RCC 7860 (cell line): Measurements from ENCODE around the gene AFAP1.
"Not testable (repeated sequence)": the region's sequence is repeated elsewhere in the genome, so short reads cannot be mapped to it uniquely, and the experiment has no call there.

Source experiments
- DNase-seq: peaks from one replicate; pipeline ENCODE4 v3.0.0-alpha.2; 2015; ENCODE audit warnings: low spot score
- FAIRE-seq: peaks from 2 replicates; lab custom pipeline; 2012; peaks lifted over from hg19 to GRCh38; lab: Jason Lieb, UNC

Gene AFAP1

GRCh38 chr4:7950301-7951092 is 10.8 kb upstream of the AFAP1 start:
- no peak for FAIRE-seq

DNA sequence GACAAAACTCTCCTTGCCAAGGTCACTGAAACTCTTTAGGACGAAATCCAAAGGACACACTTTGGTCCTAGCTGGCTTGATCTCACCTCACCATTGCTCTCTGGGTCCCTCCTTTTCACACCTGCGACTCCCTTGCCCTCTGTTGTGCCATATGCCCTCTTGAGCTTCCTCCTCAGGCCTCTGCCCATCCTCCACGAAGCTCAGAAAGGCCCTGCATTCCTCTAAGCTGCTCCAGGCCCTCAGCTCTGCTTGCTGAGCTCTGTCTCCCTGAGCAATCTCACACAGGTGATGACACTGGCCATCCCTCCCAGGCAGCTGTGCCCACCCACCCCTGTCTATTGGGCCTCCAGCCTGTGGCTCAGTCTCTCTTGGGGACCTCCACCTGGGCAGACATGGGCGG is 10.1 kb upstream of the AFAP1 start:
- DNase-seq (no peak), FAIRE-seq (no peak)

More at GRCh38 chr4:7950301-7951092, 10.8 kb upstream of the AFAP1 start:
- no peak for DNase-seq

GRCh38 chr4:7947927-7948326 is 8.3 kb upstream of the AFAP1 start:
- DNase-seq (no peak), FAIRE-seq (no peak)

DNA sequence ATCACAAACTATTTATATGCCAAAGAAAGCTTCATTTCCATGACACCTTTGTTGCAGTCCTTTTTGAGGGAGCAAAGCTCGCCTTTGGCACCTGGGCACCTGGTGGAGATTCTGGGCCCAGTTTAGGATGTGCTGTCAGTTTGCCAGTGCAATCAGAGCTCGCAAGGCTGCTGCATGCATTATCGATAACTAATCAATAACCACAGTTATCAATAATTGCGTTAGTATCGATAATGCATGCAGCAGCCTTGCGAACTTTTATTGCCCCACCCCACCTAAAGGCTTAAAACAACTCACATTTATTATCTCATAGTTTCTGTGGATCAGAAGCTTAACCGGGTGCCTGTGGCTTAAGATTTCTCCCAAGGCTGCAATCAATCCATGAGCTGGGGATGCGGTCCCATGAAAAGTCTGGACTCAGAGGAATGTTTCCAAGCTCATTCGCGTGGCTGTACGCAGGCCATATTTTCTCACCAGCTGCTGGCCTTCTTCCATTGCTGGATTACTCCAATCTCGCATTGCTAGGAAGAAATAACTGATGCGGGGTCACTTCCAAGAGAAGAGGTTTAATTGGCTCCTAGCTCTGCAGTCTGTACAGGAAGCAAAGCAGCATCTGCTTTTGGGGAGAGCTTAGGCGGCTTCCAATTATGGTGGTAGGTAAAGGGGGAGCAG is 6.2 kb upstream of the AFAP1 start:
- FAIRE-seq = no peak
- no peak for DNase-seq

DNA sequence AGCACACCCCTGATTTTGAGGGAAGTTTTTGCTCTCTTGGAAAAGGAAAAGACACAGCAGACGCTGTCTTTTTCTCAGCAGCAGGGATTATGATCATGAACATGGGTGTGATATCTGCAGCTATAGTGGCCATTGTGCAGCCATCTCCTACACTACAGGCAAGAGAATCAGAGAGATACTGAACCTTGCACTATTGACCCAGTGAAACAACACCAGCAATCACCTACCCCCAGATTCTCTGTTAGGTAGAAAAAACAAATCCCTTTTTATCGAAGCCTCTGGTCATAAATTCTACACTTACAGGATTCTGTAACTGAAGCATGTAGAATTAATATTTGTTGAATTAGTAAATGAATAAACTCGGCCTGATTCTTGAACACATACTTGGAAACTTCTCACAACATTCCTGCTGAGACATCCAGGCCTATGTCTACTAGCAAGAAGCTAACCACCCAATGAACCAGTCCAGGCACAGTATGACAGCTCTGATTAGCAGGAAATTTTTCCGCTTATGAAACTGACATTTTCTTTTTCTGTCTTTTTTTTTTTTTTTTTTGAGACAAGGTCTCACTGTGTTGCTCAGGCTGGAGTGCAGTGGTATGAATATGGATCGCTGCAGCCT is 5.0 kb upstream of the AFAP1 start:
- FAIRE-seq (no peak), DNase-seq (no peak)

DNA sequence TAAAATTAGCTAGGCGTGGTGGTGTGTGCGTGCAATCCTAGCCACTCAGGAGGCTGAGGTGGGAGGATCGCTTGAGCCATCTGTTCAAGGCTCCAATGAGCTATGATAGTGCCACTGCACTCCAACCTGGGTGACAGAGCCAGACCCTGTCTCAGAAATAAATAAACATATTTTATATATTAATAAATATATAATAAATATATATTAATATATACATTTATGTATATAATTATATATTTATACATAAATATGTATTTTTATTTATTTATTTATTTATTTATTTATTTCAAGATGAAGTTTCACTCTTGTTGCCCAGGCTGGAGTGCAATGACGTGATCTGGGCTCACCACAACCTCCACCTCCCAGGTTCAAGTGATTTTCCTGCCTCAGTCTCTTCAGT is 4.0 kb upstream of the AFAP1 start:
- DNase-seq, FAIRE-seq: not testable (repeated sequence)

DNA sequence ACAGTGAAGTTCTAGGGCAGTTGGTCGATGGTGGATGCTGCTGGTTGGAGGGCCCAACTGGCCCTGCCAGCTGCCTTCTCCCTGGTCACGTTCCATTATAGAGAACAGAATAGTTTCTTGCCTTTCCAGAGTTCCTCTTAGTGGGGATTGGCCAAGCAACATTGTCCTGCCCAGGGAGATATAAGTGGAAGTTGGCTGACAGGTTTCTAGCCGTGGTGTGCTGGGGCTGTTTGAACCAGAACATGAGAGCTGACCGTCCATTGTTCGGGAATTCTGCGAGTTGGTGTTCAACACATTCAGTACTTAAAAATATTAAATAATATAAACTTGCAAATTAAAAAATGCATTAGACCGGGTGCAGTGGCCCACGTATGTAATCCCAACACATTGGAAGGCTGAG is 3.5 kb upstream of the AFAP1 start:
- FAIRE-seq (no peak), DNase-seq (no peak)

DNA sequence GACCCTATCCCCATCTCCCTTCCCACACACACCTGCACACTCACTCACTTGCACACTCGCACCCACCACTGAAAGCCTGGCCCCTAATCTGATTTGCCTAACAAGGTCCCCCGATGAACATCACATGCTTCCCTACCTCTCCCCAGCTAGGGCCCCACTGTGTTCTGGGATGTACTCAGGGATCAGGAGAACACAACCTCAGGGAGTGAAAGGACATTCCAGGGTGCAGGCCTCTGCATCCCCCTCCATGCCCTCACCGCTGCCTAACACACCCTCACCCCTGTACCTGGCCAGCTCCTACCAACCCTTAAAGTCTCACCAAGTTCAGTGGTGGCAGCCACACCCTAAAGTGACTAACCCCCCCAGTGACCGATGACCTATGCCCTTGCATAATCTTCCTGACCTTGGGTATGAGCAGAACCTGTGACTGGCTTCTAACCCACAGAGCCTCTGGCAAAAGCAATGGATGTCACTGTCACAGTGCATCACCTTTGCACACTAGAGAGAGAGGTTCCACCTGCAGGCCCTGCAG is 2.4 kb upstream of the AFAP1 start:
- FAIRE-seq (no peak), DNase-seq (no peak)

- DNase-seq (no peak), FAIRE-seq (no peak)
Observed at GRCh38 chr4:7941111-7941964, 1.7 kb upstream of the AFAP1 start.

GRCh38 chr4:7938609-7939376 is 868 bp downstream of the AFAP1 start:
- FAIRE-seq (no peak), DNase-seq (no peak)

DNA sequence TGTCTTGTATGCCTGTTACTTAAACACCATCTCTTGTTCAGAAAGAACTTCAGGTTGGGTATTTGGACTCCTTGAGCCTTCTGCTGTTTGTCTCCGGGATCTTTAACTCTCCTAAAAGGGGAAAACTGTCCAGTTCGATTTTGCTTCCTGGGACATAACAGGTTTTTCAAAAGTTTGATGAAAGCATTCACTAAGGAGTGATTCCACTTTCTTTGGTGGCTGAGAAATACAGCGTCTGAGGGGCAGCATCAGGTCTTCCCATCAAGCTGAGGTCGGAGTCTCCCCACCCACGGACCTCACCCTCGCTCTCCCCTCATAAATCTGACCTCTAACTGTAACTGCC is 1.4 kb downstream of the AFAP1 start:
- FAIRE-seq = no peak
- DNase-seq = no peak

DNA sequence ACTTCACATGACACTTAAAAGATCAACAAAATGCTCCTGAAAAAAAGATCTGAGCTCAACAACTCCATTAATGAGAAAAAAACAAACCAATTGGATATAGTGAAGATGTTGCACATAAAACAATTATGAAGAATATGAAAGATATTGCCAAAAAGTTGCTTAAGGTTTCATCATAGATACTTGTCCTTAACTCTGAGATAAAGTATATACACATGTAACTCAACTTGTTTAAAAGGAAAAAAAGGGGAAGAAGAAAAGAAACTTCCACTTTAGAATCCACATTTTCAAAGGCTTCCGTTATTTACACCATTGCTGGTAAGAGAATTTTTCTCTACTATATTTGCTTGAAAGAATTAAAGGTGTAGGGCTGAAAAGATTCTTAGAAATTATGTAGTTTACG is 2.7 kb downstream of the AFAP1 start:
- FAIRE-seq = no peak
- no peak for DNase-seq

DNA sequence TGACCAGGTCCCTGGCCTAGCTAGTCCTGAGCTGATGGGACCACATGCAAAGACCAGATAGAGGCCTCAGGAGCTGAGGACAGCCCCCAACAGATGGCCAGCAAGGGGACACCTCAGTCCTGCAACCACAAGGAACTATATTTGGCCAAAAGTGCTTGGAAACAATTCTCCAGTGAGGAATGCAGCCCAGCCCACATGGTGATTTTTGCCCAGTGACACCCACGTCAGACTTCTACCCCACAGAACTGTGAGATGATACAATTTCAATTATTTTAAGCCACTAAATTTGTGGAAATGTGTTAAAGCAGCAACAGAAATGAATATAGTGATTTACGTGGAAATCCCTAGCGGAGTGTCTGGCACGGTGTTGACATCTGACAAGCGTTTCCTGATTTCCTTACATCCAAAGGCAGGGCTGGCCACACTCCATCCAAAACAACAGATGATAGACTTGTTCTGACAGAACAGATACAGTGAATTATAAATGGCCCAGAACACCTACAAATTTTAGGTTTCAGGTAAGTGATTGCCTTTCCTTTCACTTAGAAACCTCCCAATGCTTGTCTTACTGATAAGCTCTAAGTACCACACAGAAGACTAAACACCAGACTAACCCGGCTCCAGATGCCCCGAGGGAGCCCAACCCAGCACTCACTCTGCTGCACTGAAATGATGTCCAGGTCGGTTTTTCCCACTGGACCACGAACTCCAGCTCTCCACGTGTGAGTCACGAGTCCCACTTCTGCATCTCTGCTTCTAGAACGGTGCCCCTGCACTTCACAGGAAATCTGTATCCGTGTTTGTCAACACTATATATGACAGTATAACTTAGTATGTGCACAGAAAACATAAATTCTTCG is 5.8 kb downstream of the AFAP1 start:
- DNase-seq (no peak), FAIRE-seq (no peak)

GRCh38 chr4:7932287-7932686 is 7.4 kb downstream of the AFAP1 start:
- no peak for FAIRE-seq

DNA sequence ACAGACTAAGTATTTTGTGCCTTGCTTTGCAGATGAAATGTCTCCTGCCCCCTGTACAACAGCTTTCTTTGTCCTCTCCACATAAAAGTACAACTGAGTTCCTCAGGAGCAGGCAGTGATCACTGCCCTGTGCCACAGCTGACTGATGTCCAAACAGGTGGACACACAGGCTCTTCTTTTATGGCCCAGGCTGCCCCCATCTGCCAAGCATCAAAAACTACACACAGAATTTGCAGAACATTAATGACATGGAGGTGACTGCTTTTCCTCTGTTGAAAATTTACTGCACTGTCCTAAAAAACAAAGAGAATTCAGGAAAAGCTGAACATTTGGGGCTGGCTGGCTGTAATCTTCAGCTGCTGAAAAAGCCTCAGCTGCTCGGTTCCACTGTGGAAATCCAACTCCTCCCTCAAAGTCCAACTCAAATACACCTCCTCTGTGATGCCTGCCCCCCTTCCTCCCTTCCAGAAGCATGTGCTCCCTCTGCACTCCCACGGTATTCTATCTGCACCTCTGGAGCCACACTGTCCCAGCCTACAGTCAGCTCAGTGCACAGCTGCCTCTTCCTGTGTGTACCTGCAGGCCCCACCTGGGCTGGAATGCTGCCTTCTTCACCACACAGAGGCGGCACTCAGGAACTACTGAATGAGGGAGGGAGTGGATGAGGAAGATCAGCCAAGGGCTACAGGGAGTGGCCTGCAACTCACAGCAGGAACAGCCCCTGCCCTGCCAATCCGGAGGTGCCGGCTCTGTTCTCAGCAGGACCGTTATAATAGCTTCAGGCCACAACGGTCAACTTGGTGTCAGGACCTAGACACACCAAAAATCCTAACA is 10.3 kb downstream of the AFAP1 start:
- DNase-seq = no peak
- no peak for FAIRE-seq

More at GRCh38 chr4:7932287-7932686, 7.4 kb downstream of the AFAP1 start:
- DNase-seq = no peak

DNA sequence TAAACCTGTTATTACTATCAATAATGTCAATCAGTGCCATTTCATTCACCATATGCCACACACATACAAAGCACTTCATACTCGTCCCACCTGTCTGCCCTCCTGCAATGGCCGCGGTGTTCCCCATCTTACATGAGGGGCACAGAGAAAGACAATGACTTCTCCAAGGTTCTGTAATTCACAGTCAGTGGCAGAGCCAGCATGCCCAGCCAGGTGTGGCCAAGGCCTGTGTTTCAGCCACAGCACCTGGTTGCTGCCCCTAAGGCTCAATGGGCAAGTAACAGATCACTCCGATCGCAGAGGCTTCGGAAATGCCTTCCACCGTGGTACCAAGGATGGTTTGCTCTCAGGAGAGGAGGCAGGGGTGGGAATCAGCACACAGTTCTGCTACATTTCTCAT is 10.9 kb downstream of the AFAP1 start:
- DNase-seq (no peak), FAIRE-seq (no peak)

DNA sequence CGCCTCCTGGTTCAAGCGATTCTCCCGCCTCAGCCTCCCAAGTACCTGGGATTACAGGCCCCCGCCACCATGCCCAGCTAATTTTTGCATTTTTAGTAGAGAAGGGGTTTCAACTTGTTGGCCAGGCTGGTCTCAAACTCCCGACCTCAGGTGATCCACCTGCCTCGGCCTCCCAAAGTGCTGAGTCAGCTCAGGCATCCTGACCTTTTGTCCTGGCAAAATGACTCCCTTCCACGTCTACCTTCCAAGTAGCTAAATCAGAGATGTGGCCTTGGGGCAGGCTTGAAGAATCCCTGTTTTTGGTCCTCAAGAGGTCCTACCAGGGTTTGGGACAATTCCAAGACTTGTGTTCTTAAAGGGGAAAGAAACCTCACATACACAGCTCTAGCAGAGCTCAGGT is 12.8 kb downstream of the AFAP1 start:
- FAIRE-seq = no peak
- DNase-seq = no peak

DNA sequence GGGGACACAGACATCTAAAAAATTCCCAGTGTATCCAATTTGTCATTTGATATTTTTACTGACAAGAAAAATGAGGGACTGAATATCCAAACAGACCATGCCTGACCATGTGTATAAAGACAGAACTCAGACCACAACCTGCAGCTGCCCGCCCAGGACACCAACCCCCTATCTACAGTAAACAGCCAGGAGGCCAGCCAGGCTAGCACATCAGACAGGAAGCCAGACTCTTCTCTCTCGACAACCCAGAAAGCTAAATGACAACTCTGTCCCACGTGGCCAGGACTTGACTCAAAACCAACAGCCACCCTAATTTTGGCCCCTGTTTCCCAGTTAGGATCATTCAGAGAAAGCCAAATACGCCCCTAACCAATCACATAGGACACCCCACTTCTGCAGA is 15.1 kb downstream of the AFAP1 start:
- no peak for DNase-seq
- no peak for FAIRE-seq
